BE2C (cell line): ENCODE measurements around the gene UBXN2A.

Experiments
- DNase-seq: peaks from one replicate; pipeline ENCODE4 v3.0.0-alpha.2; 2020
- H3K27me3 ChIP-seq: fragments of 250-450 bp; sonication (Bioruptor Pico); 2 replicates; pipeline ENCODE4 v1.5.1; 2020; ENCODE audit warnings: mild to moderate bottlenecking
- H3K36me3 ChIP-seq: fragments of 250-450 bp; sonication (Bioruptor Pico); 2 replicates; pipeline ENCODE4 v1.5.1; 2020; ENCODE audit warnings: mild to moderate bottlenecking
- H3K4me1 ChIP-seq: fragments of 250-450 bp; sonication (Bioruptor Pico); 2 replicates; pipeline ENCODE4 v1.5.1; 2020
- H3K4me3 ChIP-seq: 2 replicates; pipeline ENCODE4 v1.5.1; 2011; ENCODE audit warnings: low read depth, low read length
- H3K9me3 ChIP-seq: fragments of 250-450 bp; sonication (Bioruptor Pico); 2 replicates; pipeline ENCODE4 v1.5.1; 2020
- CTCF ChIP-seq: IDR thresholded peaks from 2 replicates; pipeline ENCODE4 v1.5.1; 2012; ENCODE audit warnings: mild to moderate bottlenecking, low read depth, low read length

The UBXN2A gene

GRCh38 chr2:24045511-24046508 lies 105.5 kb downstream of the UBXN2A start:
- DNase-seq: no peak
- Histone ChIP-seq H3K36me3 (no peaks in the 10 kb centered on the region), H3K4me3 (peak overlapping the region; percentile 84), H3K27me3 (no peaks in the 10 kb centered on the region), H3K4me1 (peaks cover 3% of the 10 kb centered on the region), H3K9me3 (no peaks in the 10 kb centered on the region)
- TF ChIP-seq CTCF: no peak

DNA sequence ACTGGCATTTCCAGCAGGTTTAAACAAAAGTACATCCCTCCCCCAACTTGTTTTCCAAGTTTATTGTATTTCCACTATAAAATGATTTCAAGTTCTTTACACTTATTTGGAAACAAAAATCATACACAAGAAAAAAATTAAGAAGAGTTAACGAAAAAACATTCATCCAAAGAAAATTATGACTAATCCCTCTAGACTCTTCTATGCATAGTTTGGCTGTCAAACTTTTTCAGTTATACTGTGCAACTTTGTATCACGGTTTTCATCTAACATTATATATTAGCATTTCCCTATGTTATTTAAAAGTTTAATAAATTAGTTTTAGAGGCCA lies 106.3 kb downstream of the UBXN2A start:
- Histone ChIP-seq H3K4me1 (peaks cover 3% of the 10 kb centered on the region), H3K4me3 (peak overlapping the region; percentile 84), H3K27me3 (no peaks in the 10 kb centered on the region), H3K36me3 (no peaks in the 10 kb centered on the region), H3K9me3 (no peaks in the 10 kb centered on the region)
- no peak for DNase-seq
- TF ChIP-seq CTCF: no peak

DNA sequence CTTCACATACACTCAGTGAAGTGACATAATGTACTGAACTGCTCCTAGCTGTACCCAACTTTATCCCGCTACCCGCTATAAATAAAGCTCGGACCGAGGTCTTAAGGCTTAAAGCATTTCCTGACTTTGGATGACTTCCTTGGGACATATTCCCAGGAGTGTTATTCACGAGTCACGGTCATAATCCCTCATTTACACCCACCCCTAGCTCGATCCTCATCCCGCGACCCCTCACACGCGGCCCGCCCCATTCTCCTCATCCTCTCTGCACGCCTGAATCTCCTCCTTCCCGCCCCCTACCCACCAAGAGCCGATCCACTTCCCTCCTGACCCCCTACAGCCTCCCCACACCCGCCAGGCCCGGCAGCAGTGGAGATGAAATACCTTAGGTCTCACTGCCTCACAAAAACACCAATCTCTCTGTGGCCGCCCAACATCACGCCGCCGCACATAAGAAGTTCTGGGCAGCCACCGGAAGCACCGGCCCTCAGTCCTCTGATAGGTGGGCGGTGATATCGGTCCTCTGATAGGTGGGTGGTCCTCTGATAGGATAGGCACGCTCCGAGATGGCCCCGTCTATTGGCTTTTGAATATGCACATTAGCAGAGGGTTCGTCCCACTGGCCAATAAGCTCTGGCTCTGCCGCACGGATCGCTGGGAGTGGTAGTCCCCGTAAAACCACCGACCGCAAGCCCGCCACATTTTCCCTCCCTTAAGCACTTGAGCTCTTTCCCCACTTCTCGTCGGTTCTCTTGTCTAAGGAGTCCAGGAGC lies 106.9 kb downstream of the UBXN2A start, which contains the start of gene WDCP:
TSS of gene WDCP (minus strand) at position 462 of the 773 bp plus-strand sequence. CDS start 7,897 bp downstream, outside the sequence.
- no peaks in the 10 kb centered on the region for H3K27me3 ChIP-seq

GRCh38 chr2:24047703-24048033 lies 107.4 kb downstream of the UBXN2A start:
- Histone ChIP-seq H3K27me3 (no peaks in the 10 kb centered on the region), H3K4me1 (peaks cover 3% of the 10 kb centered on the region), H3K9me3 (no peaks in the 10 kb centered on the region), H3K36me3 (no peaks in the 10 kb centered on the region), H3K4me3 (peak overlapping the region; percentile 84)
- no peak for TF ChIP-seq CTCF
- no peak for DNase-seq

More for the DNA sequence above, 106.9 kb downstream of the UBXN2A start, which contains the start of gene WDCP:
- H3K9me3 ChIP-seq: no peaks in the 10 kb centered on the region
- no peaks in the 10 kb centered on the region for H3K36me3 ChIP-seq
- H3K4me3 ChIP-seq: peak within 1 kb of the TSS; percentile 84
- no peak for TF ChIP-seq CTCF
- DNase-seq: peak; percentile 97
- peaks cover 3% of the 10 kb centered on the region for H3K4me1 ChIP-seq

- no peaks in the 10 kb centered on the region for H3K9me3 ChIP-seq
- peaks cover 3% of the 10 kb centered on the region for H3K4me1 ChIP-seq
- peak; percentile 19 for DNase-seq
- TF ChIP-seq CTCF: no peak
- no peaks in the 10 kb centered on the region for H3K36me3 ChIP-seq
- peak overlapping the region; percentile 80 for H3K4me3 ChIP-seq
- H3K27me3 ChIP-seq: no peaks in the 10 kb centered on the region
Observed at GRCh38 chr2:24048769-24049484, 108.7 kb downstream of the UBXN2A start.
